Epithelial cell of prostate (primary cell): ENCODE results near the gene ELF2.
"Not testable (repeated sequence)": the region's sequence is repeated elsewhere in the genome, so short reads cannot be mapped to it uniquely, and the experiment has no call there.

Source experiments
- DNase-seq: peaks from one replicate; pipeline ENCODE4 v3.0.0-alpha.2; 2011; ENCODE audit warnings: low read depth, low spot score
- H3K27ac ChIP-seq: fragments of 450-650 bp; 2 replicates; pipeline ENCODE4 v1.5.1; 2017; ENCODE audit warnings: mild to moderate bottlenecking

Gene ELF2

GRCh38 chr4:139083956-139084803, 92.8 kb downstream of the ELF2 start:
- H3K27ac ChIP-seq: peak overlapping the region; percentile 88
- peak; percentile 52 for DNase-seq

- peak overlapping the region; percentile 88 for H3K27ac ChIP-seq
- no peak for DNase-seq
These were observed 93.4 kb downstream of the ELF2 start for GRCh38 chr4:139083607-139083955.

- DNase-seq: peak; percentile 79
- H3K27ac ChIP-seq: peak overlapping the region; percentile 88
These were observed 94.0 kb downstream of the ELF2 start for GRCh38 chr4:139082750-139083606.

- no peak overlapping the region for H3K27ac ChIP-seq
- DNase-seq: no peak
These were observed 98.1 kb downstream of the ELF2 start for GRCh38 chr4:139078926-139079325.

- H3K27ac ChIP-seq: no peak overlapping the region
- DNase-seq: no peak
These were observed 99.3 kb downstream of the ELF2 start for GRCh38 chr4:139077567-139078355.

- H3K27ac ChIP-seq: no peak overlapping the region
These were observed 100.8 kb downstream of the ELF2 start for GRCh38 chr4:139076016-139076744.

GRCh38 chr4:139060591-139060990, 116.4 kb downstream of the ELF2 start:
- no peak for DNase-seq
- no peak overlapping the region for H3K27ac ChIP-seq

More at GRCh38 chr4:139076016-139076744, 100.8 kb downstream of the ELF2 start:
- no peak for DNase-seq

GRCh38 chr4:139059026-139059425, 118.0 kb downstream of the ELF2 start:
- DNase-seq, H3K27ac ChIP-seq: not testable (repeated sequence)

GRCh38 chr4:139054791-139055505, 122.1 kb downstream of the ELF2 start:
- peak overlapping the region; percentile 9 for H3K27ac ChIP-seq
- DNase-seq: no peak

GRCh38 chr4:139053909-139054308, 123.1 kb downstream of the ELF2 start:
- DNase-seq: no peak
- no peak overlapping the region for H3K27ac ChIP-seq

- H3K27ac ChIP-seq: no peak overlapping the region
- no peak for DNase-seq
These were observed 126.6 kb downstream of the ELF2 start for GRCh38 chr4:139050446-139050845.

- H3K27ac ChIP-seq: no peak overlapping the region
- DNase-seq: no peak
These were observed 129.0 kb downstream of the ELF2 start for GRCh38 chr4:139048026-139048425.

- H3K27ac ChIP-seq: no peak overlapping the region
- no peak for DNase-seq
These were observed 132.7 kb downstream of the ELF2 start for GRCh38 chr4:139044291-139044690.

- H3K27ac ChIP-seq: no peak overlapping the region
- DNase-seq: no peak
These were observed 134.0 kb downstream of the ELF2 start for GRCh38 chr4:139042981-139043460.

- DNase-seq: no peak
- no peak overlapping the region for H3K27ac ChIP-seq
These were observed 138.1 kb downstream of the ELF2 start for GRCh38 chr4:139038874-139039443.

- no peak for DNase-seq
- H3K27ac ChIP-seq: no peak overlapping the region
These were observed 140.1 kb downstream of the ELF2 start for GRCh38 chr4:139036885-139037284.

GRCh38 chr4:139035650-139036049, 141.4 kb downstream of the ELF2 start:
- H3K27ac ChIP-seq: no peak overlapping the region
- DNase-seq: no peak

- peak; percentile 10 for DNase-seq
- no peak overlapping the region for H3K27ac ChIP-seq
These were observed 146.3 kb downstream of the ELF2 start for GRCh38 chr4:139030614-139031235.
